MCF 10A (cell line): ENCODE results near the gene GLYATL1B. TPM values are rescaled to one million over a fixed set of nuclear protein-coding genes. Genes with fewer than 3 reads are reported as not detected.
"Not testable (repeated sequence)": the region's sequence is repeated elsewhere in the genome, so short reads cannot be mapped to it uniquely, and the experiment has no call there.

ENCODE experiments used
- BruUV-seq: library from RNA; stranded (reverse); fragments of 400-500 nt; replicated peaks from 2 replicates; lab custom pipeline; 2021; lab: Mats Ljungman, UMichigan
- CTCF ChIA-PET: fragments of 300-600 bp; sonication (Branson Sonifier 250); formaldehyde crosslinking; extraction: SDS; loops from one replicate; lab custom pipeline; 2021; ENCODE audit warnings: antibody characterized with exemption, inconsistent platforms; lab: Yijun Ruan, JAX
- POLR2A ChIA-PET: fragments of 300-600, 350-650 bp; sonication (Branson Sonifier 250); formaldehyde crosslinking; extraction: SDS; loops from one replicate; lab custom pipeline; 2020; ENCODE audit warnings: antibody characterized with exemption, inconsistent platforms; lab: Yijun Ruan, JAX
- DNase-seq: peaks from one replicate; pipeline ENCODE4 v3.0.0-alpha.2; 2018; ENCODE audit not compliant: unreplicated experiment
- H3K27ac Mint-ChIP-seq: one replicate; pipeline ENCODE4 v1.8.0; 2022; ENCODE audit warnings: mild to moderate bottlenecking, low read depth, mixed read lengths; ENCODE audit not compliant: unreplicated experiment
- H3K27me3 Mint-ChIP-seq: one replicate; pipeline ENCODE4 v1.8.0; 2022; ENCODE audit warnings: mixed read lengths; ENCODE audit not compliant: insufficient read depth, unreplicated experiment
- H3K36me3 Mint-ChIP-seq: one replicate; pipeline ENCODE4 v1.8.0; 2022; ENCODE audit warnings: mild to moderate bottlenecking, moderate library complexity, mixed read lengths; ENCODE audit not compliant: insufficient read depth, unreplicated experiment
- H3K4me1 Mint-ChIP-seq: one replicate; pipeline ENCODE4 v1.8.0; 2022; ENCODE audit warnings: mixed read lengths; ENCODE audit not compliant: insufficient read depth, unreplicated experiment
- H3K4me3 Mint-ChIP-seq: one replicate; pipeline ENCODE4 v1.8.0; 2022; ENCODE audit warnings: mild to moderate bottlenecking, moderate library complexity, mixed read lengths; ENCODE audit not compliant: unreplicated experiment
- H3K9me3 Mint-ChIP-seq: one replicate; pipeline ENCODE4 v1.8.0; 2022; ENCODE audit warnings: mixed read lengths; ENCODE audit not compliant: unreplicated experiment
- CTCF ChIP-seq: fragments of 200-600 bp; IDR thresholded peaks from one replicate; pipeline ENCODE4 v1.8.0; 2022; ENCODE audit warnings: antibody characterized with exemption, mild to moderate bottlenecking; ENCODE audit not compliant: unreplicated experiment
- intact Hi-C: fragments of 100-400 bp; cut with micrococcal nuclease; formaldehyde crosslinking; loops from 2 replicates; pipeline ENCODE4 v1.14.1; 2022
- total RNA-seq: library from RNA; stranded (reverse); gene quantifications from 2 replicates; pipeline ENCODE4 v1.2.3, GENCODE V29; 2022

GLYATL1B gene
- total RNA-seq, 1 experiment from 2014 or later = not detected

GRCh38 chr11:59102259-59102765 lies 16.2 kb downstream of the GLYATL1B start:
- peaks cover 24% of the 10 kb centered on the region for H3K27me3 Mint-ChIP-seq
- POLR2A ChIA-PET = no interaction called here
- H3K9me3 Mint-ChIP-seq = no peaks in the 10 kb centered on the region
- no peak overlapping the region for H3K27ac Mint-ChIP-seq
- CTCF ChIA-PET = interaction anchor here (0.5 to 4.8 kb wide), 5 partner anchors 33 to 228 kb away, joined by 3 to 23 read pairs (median 3); partner anchors contain the start of gene FAM111A
- DNase-seq = peak; percentile 48
- intact Hi-C loops = no loop called here
- BruUV-seq = no TSS peak
- H3K4me3 Mint-ChIP-seq = peak overlapping the region; percentile 61
- peak; percentile 15 for TF ChIP-seq CTCF
- H3K36me3 Mint-ChIP-seq = no peaks in the 10 kb centered on the region
- peaks cover 12% of the 10 kb centered on the region for H3K4me1 Mint-ChIP-seq

- Mint-ChIP-seq H3K27ac (peak within 1 kb of the TSS; percentile 47), H3K4me1 (peaks cover 26% of the 10 kb centered on the region), H3K9me3 (no peaks in the 10 kb centered on the region), H3K27me3 (no peaks in the 10 kb centered on the region), H3K4me3 (peak within 1 kb of the TSS; percentile 90), H3K36me3 (no peaks in the 10 kb centered on the region)
- no TSS peak for BruUV-seq
- CTCF ChIA-PET = interaction anchor here (0.6 to 5.1 kb wide), 12 partner anchors 9 to 1727 kb away, joined by 3 to 36 read pairs (median 4); no protein-coding TSS in a partner anchor
- intact Hi-C loops = loop anchor here (2.0 kb wide), 1 partner anchor 36 kb away; the partner anchor contains the start of gene FAM111A
- TF ChIP-seq CTCF = no peak
- DNase-seq = peak; percentile 96
- POLR2A ChIA-PET = interaction anchor here (0.6 to 2.2 kb wide), 12 partner anchors 18 to 1456 kb away, joined by 3 to 21 read pairs (median 3); partner anchors contain the start of gene FAM111A
Measured at GRCh38 chr11:59106363-59107336, 20.5 kb downstream of the GLYATL1B start, which contains the start of gene FAM111B. FAM111B (plus strand) TSS chr11:59107237; CDS start chr11:59109626, 2,389 bp downstream.

- Mint-ChIP-seq H3K4me3 (peak overlapping the region; percentile 90), H3K4me1 (peaks cover 26% of the 10 kb centered on the region)
- H3K27me3 Mint-ChIP-seq, H3K27ac Mint-ChIP-seq, H3K9me3 Mint-ChIP-seq, H3K36me3 Mint-ChIP-seq, BruUV-seq: not testable (repeated sequence)
- ChIA-PET CTCF (interaction anchor here (0.6 to 5.1 kb wide), 6 partner anchors 10 to 54 kb away, joined by 3 to 36 read pairs (median 10); no protein-coding TSS in a partner anchor), POLR2A (interaction anchor here (1.1 to 2.2 kb wide), 3 partner anchors 35 to 67 kb away, joined by 3 to 21 read pairs (median 21); partner anchors contain the start of gene FAM111A)
- intact Hi-C loops = loop anchor here (2.0 kb wide), 1 partner anchor 35 kb away; the partner anchor contains the start of gene FAM111A
- peak; percentile 19 for DNase-seq
Measured at GRCh38 chr11:59107721-59108120, 21.6 kb downstream of the GLYATL1B start.

GRCh38 chr11:59112494-59112893 lies 26.4 kb downstream of the GLYATL1B start:
- Mint-ChIP-seq H3K4me1 (peaks cover 13% of the 10 kb centered on the region), H3K27ac (no peak overlapping the region), H3K36me3 (peaks cover 2% of the 10 kb centered on the region), H3K9me3 (no peaks in the 10 kb centered on the region), H3K27me3 (no peaks in the 10 kb centered on the region), H3K4me3 (no peak overlapping the region)
- CTCF ChIA-PET = no interaction called here
- no TSS peak for BruUV-seq
- intact Hi-C loops = no loop called here
- TF ChIP-seq CTCF = no peak
- no peak for DNase-seq
- POLR2A ChIA-PET = no interaction called here
